Measurements from ENCODE around the gene HLA-G. TPM values are rescaled to one million over a fixed set of nuclear protein-coding genes. Genes with fewer than 3 reads are reported as not detected.

HLA-G gene
- total and polyA plus RNA-seq, 2 of the 4 experiments (the other 2 are of a cell fraction) = not detected

DNA sequence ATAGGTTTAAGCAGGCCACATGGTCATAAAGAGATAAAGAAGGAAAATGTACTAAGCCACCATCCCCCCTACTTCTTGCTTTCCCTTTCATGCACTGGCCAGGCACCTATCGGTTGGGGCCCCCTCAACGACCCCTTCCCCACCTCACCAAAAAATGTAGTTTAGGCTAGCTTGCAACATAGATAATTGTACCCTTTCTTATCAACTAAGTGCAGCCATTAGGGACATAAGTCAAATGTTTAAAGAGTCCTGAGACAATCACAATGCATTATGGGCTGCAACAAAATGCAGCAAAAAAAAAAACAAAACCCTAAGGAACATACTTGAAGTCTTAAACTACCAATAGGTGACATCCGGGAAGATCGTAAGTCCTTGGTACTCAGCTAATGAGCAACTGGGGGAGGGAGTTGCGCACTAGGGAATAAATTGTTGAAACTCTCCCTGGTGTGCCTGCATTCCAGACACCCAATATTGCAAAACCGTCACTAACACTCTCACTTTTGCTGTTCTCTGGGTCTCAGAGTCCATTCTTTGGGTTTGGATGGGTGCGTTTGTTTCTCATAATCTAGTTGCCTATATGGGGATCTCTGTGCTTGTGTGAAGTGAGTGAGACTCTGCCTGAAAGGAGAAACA, 12.4 kb upstream of the HLA-G start:
- no peak overlapping the region for H3K9ac ChIP-seq (ENCODE audit: low read depth, low read length)
- DNase-seq = no peak
- H3K9me3 ChIP-seq (ENCODE audit: control insufficient read depth, insufficient read depth, low read length) = no peaks in the 10 kb centered on the region
- in situ Hi-C loops (cut with MboI; ENCODE audit: low sequenced_read_pairs) = no loop called here
- dilution Hi-C loops (cut with HindIII; ENCODE audit: low sequenced_read_pairs, unreplicated experiment) = no loop called here
- no peak overlapping the region for H2AK9ac ChIP-seq (replicated peaks; ENCODE audit: low read depth, low read length, poor library complexity)
- peaks cover 2% of the 10 kb centered on the region; the same call in 1 of the 2 replicates for H3K27me3 ChIP-seq (ENCODE audit: control insufficient read depth, insufficient read depth, low read length)
- no peak overlapping the region for H3K56ac ChIP-seq (ENCODE audit: extremely low read depth, insufficient read depth, low read length)
- H3K36me3 ChIP-seq (ENCODE audit: control insufficient read depth, insufficient read depth, low read length) = no peaks in the 10 kb centered on the region
- no TSS peak for BruUV-seq (replicated peaks)
- intact Hi-C loops (cut with micrococcal nuclease) = no loop called here
- H4K91ac ChIP-seq (ENCODE audit: insufficient read depth, low read depth, low read length) = no peak overlapping the region
- H4K8ac ChIP-seq (ENCODE audit: low read depth in 2 of 2, low read length in 2 of 2) = no peak overlapping the region
- no peak overlapping the region for H3K14ac ChIP-seq (replicated peaks; ENCODE audit: low read depth, low read length)
- POLR2A ChIA-PET (ENCODE audit: unreplicated experiment) = no interaction called here
- no peak overlapping the region for H4K5ac ChIP-seq (ENCODE audit: low read depth, low read length)
- H2AFZ ChIP-seq (replicated peaks; ENCODE audit: low read length, poor library complexity) = no peak overlapping the region
- no peak overlapping the region for H2BK5ac ChIP-seq (ENCODE audit: low read depth, low read length, poor library complexity, severe bottlenecking)
- no peaks in the 10 kb centered on the region for H3K4me1 ChIP-seq (ENCODE audit: control insufficient read depth, insufficient read depth, low read length)
- ATAC-seq (ENCODE audit: low read depth) = no peak
- CTCF ChIA-PET = no interaction called here
- no peak overlapping the region for H2AK5ac ChIP-seq (ENCODE audit: low read depth, low read length)
- H3K4me3 ChIP-seq (ENCODE audit: insufficient read depth, low read depth, low read length) = no peak overlapping the region
- H3K18ac ChIP-seq (ENCODE audit: low read depth, low read length) = no peak overlapping the region
- H2BK15ac ChIP-seq (ENCODE audit: low read depth, low read length) = no peak overlapping the region
- no peaks in the 10 kb centered on the region for H3K9me1 ChIP-seq (ENCODE audit: insufficient read depth, low read length)
- no peak overlapping the region for H3K23ac ChIP-seq (ENCODE audit: low read depth, low read length)
- H2BK20ac ChIP-seq (ENCODE audit: low read depth, low read length) = no peak overlapping the region
- no peak overlapping the region for H3K4ac ChIP-seq (ENCODE audit: low read depth, low read length)
- no CpG with 5 or more reads among the region's 7 CpGs for WGBS, 2 experiments (ENCODE audit: extremely low coverage in 2 of 2, insufficient read length in 1 of 2)
- no peaks in the 10 kb centered on the region for H4K20me1 ChIP-seq (ENCODE audit: insufficient read depth, low read length)
- H3K27ac ChIP-seq (ENCODE audit: insufficient read depth, low read length) = no peak overlapping the region
- no peak overlapping the region for H3K4me2 ChIP-seq (ENCODE audit: low read depth, low read length)
- no peaks in the 10 kb centered on the region for H3K79me1 ChIP-seq (ENCODE audit: low read depth in 1 of 2, low read length in 2 of 2)
- no peak overlapping the region for H2BK120ac ChIP-seq (ENCODE audit: low read depth, low read length)
- TF ChIP-seq MXI1 (IDR thresholded peaks at IDR 0.05; ENCODE audit: borderline replicate concordance, low read depth, low read length) = no peak

Data from IMR-90 (cell line).